Endodermal cell (in vitro differentiated cells): ENCODE data around the gene ENTR1. TPM values are rescaled to one million over a fixed set of nuclear protein-coding genes. Genes with fewer than 3 reads are reported as not detected.

Experiments used
- DNase-seq: peaks from one replicate; pipeline ENCODE4 v3.0.0-alpha.2; 2017
- H3K27ac ChIP-seq: 2 replicates; pipeline ENCODE4 v1.5.1; 2013; ENCODE audit warnings: mild to moderate bottlenecking, low read depth, low read length, moderate library complexity
- H3K27me3 ChIP-seq: 2 replicates; pipeline ENCODE4 v1.6.1; 2013; ENCODE audit warnings: mild to moderate bottlenecking, low read length, moderate library complexity; ENCODE audit not compliant: insufficient read depth, control insufficient read depth, poor library complexity, severe bottlenecking
- H3K36me3 ChIP-seq: 2 replicates; pipeline ENCODE4 v1.7.0; 2013; ENCODE audit warnings: mild to moderate bottlenecking, low read length, moderate library complexity; ENCODE audit not compliant: control insufficient read depth, insufficient read depth
- H3K4me1 ChIP-seq: one replicate; pipeline ENCODE4 v1.7.0; 2013; ENCODE audit warnings: low read length; ENCODE audit not compliant: control insufficient read depth, insufficient read depth
- H3K4me3 ChIP-seq: 2 replicates; pipeline ENCODE4 v1.5.1; 2013; ENCODE audit warnings: mild to moderate bottlenecking, low read length, moderate library complexity
- H3K9ac ChIP-seq: 2 replicates; pipeline ENCODE4 v1.6.1; 2013; ENCODE audit warnings: mild to moderate bottlenecking, low read length, moderate library complexity; ENCODE audit not compliant: poor library complexity, severe bottlenecking; ENCODE audit errors: extremely low read depth
- H3K9me3 ChIP-seq: 2 replicates; pipeline ENCODE4 v1.6.1; 2013; ENCODE audit warnings: mild to moderate bottlenecking, low read length, moderate library complexity; ENCODE audit not compliant: control insufficient read depth
- H3K27ac Mint-ChIP-seq: 2 replicates; pipeline ENCODE4 v1.8.0; 2020; ENCODE audit warnings: mixed read lengths
- H3K27me3 Mint-ChIP-seq: 2 replicates; pipeline ENCODE4 v1.8.0; 2021; ENCODE audit warnings: mild to moderate bottlenecking, mixed read lengths; ENCODE audit not compliant: insufficient read depth
- H3K36me3 Mint-ChIP-seq: 2 replicates; pipeline ENCODE4 v1.8.0; 2020; ENCODE audit warnings: low read depth, mixed read lengths
- H3K4me1 Mint-ChIP-seq: 2 replicates; pipeline ENCODE4 v1.8.0; 2020; ENCODE audit warnings: mixed read lengths
- H3K4me3 Mint-ChIP-seq: 2 replicates; pipeline ENCODE4 v1.8.0; 2020; ENCODE audit warnings: mild to moderate bottlenecking, moderate library complexity, mixed read lengths
- H3K9me3 Mint-ChIP-seq: 2 replicates; pipeline ENCODE4 v1.8.0; 2020; ENCODE audit warnings: mild to moderate bottlenecking, mixed read lengths
- WGBS, 2 experiments: methylation state at CpG; one replicate each; pipeline versions ENCODE4 v1.1.5 to v1.1.7; 2013; ENCODE audit warnings: missing lambda C conversion rate in 2 of 2, mixed read lengths in 1 of 2; ENCODE audit not compliant: insufficient coverage in 1 of 2, insufficient read length in 1 of 2; 5-methylcytosine and 5-hydroxymethylcytosine counted together
- total RNA-seq, 2 donors: library from RNA; stranded (reverse); fragmentation: NEBNext Ultra II Directional in 1 of 2; extraction: Animal tissue kit (Norgen Biotek cat#: 25700) in 1 of 2; gene quantifications; 2 replicates in 1 of 2; 3 replicates in 1 of 2; pipeline ENCODE4 v1.2.1, GENCODE V29; 2021
- TF ChIP-seq, protein P1 (sequence below): fragments of 200-600 bp; sonication (generic); conservative IDR thresholded peaks from 2 replicates; pipeline ENCODE4 v1.5.0; 2021; ENCODE audit warnings: antibody characterized with exemption, mild to moderate bottlenecking

The ENTR1 gene
- total RNA-seq, 2 donors from 2014 or later: 76.6 to 83.1 TPM

- Histone ChIP-seq H3K4me1 (no peaks in the 10 kb centered on the region), H3K36me3 (peaks cover 13% of the 10 kb centered on the region), H3K9me3 (no peaks in the 10 kb centered on the region), H3K27ac (no peak overlapping the region), H3K9ac (no peak overlapping the region), H3K4me3 (no peak overlapping the region), H3K27me3 (no peaks in the 10 kb centered on the region)
- TF ChIP-seq, protein P1, sequence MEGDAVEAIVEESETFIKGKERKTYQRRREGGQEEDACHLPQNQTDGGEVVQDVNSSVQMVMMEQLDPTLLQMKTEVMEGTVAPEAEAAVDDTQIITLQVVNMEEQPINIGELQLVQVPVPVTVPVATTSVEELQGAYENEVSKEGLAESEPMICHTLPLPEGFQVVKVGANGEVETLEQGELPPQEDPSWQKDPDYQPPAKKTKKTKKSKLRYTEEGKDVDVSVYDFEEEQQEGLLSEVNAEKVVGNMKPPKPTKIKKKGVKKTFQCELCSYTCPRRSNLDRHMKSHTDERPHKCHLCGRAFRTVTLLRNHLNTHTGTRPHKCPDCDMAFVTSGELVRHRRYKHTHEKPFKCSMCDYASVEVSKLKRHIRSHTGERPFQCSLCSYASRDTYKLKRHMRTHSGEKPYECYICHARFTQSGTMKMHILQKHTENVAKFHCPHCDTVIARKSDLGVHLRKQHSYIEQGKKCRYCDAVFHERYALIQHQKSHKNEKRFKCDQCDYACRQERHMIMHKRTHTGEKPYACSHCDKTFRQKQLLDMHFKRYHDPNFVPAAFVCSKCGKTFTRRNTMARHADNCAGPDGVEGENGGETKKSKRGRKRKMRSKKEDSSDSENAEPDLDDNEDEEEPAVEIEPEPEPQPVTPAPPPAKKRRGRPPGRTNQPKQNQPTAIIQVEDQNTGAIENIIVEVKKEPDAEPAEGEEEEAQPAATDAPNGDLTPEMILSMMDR: no peak
- Mint-ChIP-seq H3K36me3 (no peaks in the 10 kb centered on the region), H3K4me3 (no peak overlapping the region), H3K4me1 (no peaks in the 10 kb centered on the region), H3K9me3 (no peaks in the 10 kb centered on the region), H3K27ac (no peak overlapping the region), H3K27me3 (no peaks in the 10 kb centered on the region)
- 92 to 100% methylated on average over 2 to 13 of the region's 13 CpGs for WGBS, 2 experiments
- DNase-seq: no peak
These were observed 38.9 kb downstream of the ENTR1 start for GRCh38 chr9:136371533-136371880.

DNA sequence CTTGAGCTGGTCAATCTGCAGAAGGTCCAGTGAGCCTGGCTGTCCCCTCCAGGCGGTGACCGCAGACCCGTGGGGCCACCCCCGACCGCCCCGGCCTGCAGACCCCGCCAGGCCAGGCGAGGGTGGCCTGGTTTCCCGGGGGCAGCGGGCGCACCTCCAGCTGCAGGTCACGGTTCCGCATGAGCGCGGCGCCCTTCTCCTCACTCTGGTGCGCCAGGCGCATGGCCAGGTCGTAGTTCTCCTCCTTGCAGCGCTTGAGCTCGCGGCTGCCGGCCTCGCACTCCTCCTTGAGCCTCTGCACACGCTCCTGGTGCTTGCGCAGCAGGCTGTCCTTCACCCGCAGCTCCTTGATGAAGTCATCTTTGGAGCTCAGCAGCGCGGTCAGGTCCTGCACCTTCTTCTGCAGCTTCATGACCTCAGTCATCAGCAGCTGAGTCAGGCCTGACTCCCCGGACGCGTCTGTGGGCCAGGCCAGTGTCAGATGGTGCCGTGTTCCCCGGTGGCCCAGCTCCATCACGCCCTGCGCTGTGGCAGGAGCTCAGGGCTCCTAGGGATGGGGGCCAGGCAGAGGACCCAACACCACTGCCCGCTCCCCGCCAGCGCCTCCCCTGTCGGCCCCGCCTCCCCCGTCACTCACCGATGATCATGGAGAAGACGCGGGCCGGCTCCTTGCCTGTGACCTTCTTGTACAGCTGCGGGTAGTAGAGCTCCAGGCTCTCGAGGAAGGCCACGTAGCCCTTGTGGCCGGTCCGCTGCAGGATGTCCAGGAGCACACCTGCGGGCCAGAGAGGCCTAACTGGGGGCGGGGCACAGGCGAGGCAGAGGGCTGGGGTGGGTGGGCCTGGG, 39.5 kb downstream of the ENTR1 start:
- H3K27ac ChIP-seq: no peak overlapping the region
- H3K36me3 ChIP-seq: peaks cover 8% of the 10 kb centered on the region
- no peak overlapping the region for H3K9ac ChIP-seq
- H3K27me3 ChIP-seq: no peaks in the 10 kb centered on the region
- Mint-ChIP-seq H3K9me3 (no peaks in the 10 kb centered on the region), H3K4me1 (no peaks in the 10 kb centered on the region), H3K27ac (no peak overlapping the region), H3K36me3 (no peaks in the 10 kb centered on the region), H3K27me3 (no peaks in the 10 kb centered on the region), H3K4me3 (no peak overlapping the region)
- no peak for DNase-seq
- H3K4me3 ChIP-seq: no peak overlapping the region
- WGBS, 2 experiments: 94 to 97% methylated on average over 36 to 54 of the region's 54 CpGs
- TF ChIP-seq, protein P1: no peak
- H3K9me3 ChIP-seq: no peaks in the 10 kb centered on the region
- no peaks in the 10 kb centered on the region for H3K4me1 ChIP-seq

GRCh38 chr9:136370037-136370436, 40.4 kb downstream of the ENTR1 start:
- TF ChIP-seq, protein P1: no peak
- no peak overlapping the region for H3K9ac ChIP-seq
- H3K27ac Mint-ChIP-seq: no peak overlapping the region
- peaks cover 4% of the 10 kb centered on the region for H3K36me3 ChIP-seq
- no peak overlapping the region for H3K4me3 ChIP-seq
- no peaks in the 10 kb centered on the region for H3K4me1 Mint-ChIP-seq
- WGBS, 2 experiments: 93 to 95% methylated on average over 10 to 19 of the region's 19 CpGs
- no peaks in the 10 kb centered on the region for H3K27me3 ChIP-seq
- H3K27ac ChIP-seq: no peak overlapping the region
- H3K4me3 Mint-ChIP-seq: no peak overlapping the region
- H3K9me3 ChIP-seq: no peaks in the 10 kb centered on the region
- H3K4me1 ChIP-seq: no peaks in the 10 kb centered on the region
- DNase-seq: no peak
- no peaks in the 10 kb centered on the region for H3K27me3 Mint-ChIP-seq
- H3K9me3 Mint-ChIP-seq: no peaks in the 10 kb centered on the region
- no peaks in the 10 kb centered on the region for H3K36me3 Mint-ChIP-seq
